Panc1 (cell line): ENCODE measurements around the gene PAX5. TPM values are rescaled to one million over a fixed set of nuclear protein-coding genes. Genes with fewer than 3 reads are reported as not detected.

Experiments used
- ATAC-seq: fragments of 200-7000 bp; cut with Tn5 transposase; 2 replicates; pipeline ENCODE4 v1.9.1; 2020; ENCODE audit warnings: mild to moderate bottlenecking, moderate library complexity
- BruUV-seq: library from RNA; stranded (reverse); fragments of 400-500 nt; replicated peaks from 2 replicates; lab custom pipeline; 2021; lab: Mats Ljungman, UMichigan
- CTCF ChIA-PET: fragments of 300-600 bp; sonication (Branson Sonifier 250); formaldehyde crosslinking; loops from one replicate; lab custom pipeline; 2022; ENCODE audit warnings: antibody characterized with exemption; lab: Charles Lee
- POLR2A ChIA-PET: fragments of 300-600 bp; sonication (Branson Sonifier 250); formaldehyde crosslinking; loops from one replicate; lab custom pipeline; 2022; ENCODE audit warnings: antibody characterized with exemption; lab: Charles Lee
- DNase-seq: peaks from one replicate; pipeline ENCODE4 v3.0.0-alpha.2; 2010; ENCODE audit warnings: low read depth, low spot score
- H3K27ac ChIP-seq: 2 replicates; pipeline ENCODE4 v1.5.1; 2011; ENCODE audit warnings: mild to moderate bottlenecking, low read length, inconsistent platforms
- H3K27me3 ChIP-seq: fragments of 200-500 bp; sonication (Bioruptor generic); 2 replicates; pipeline ENCODE4 v1.6.0; 2014; ENCODE audit warnings: low read length, inconsistent platforms; ENCODE audit not compliant: control insufficient read depth, insufficient read depth
- H3K36me3 ChIP-seq: fragments of 200-500 bp; sonication (Bioruptor generic); 2 replicates; pipeline ENCODE4 v1.5.1; 2014; ENCODE audit warnings: inconsistent platforms, mild to moderate bottlenecking, low read length, moderate library complexity; ENCODE audit not compliant: control insufficient read depth, insufficient read depth
- H3K4me1 ChIP-seq: 2 replicates; pipeline ENCODE4 v1.5.1; 2011; ENCODE audit warnings: inconsistent platforms, mild to moderate bottlenecking, low read length, moderate library complexity; ENCODE audit not compliant: control insufficient read depth, insufficient read depth
- H3K4me3 ChIP-seq, 2 experiments: 2 replicates each; pipeline ENCODE4 v1.5.1; 2011 to 2012; ENCODE audit warnings: low read depth in 2 of 2, low read length in 2 of 2, mild to moderate bottlenecking in 2 of 2, inconsistent platforms in 1 of 2, moderate library complexity in 1 of 2
- H3K9me3 ChIP-seq: fragments of 200-500 bp; sonication (Bioruptor generic); 2 replicates; pipeline ENCODE4 v1.5.1; 2014; ENCODE audit warnings: low read depth, mild to moderate bottlenecking, inconsistent platforms, low read length, moderate library complexity; ENCODE audit not compliant: control insufficient read depth, insufficient read depth
- CTCF ChIP-seq: fragments of 450-650 bp; IDR thresholded peaks from 2 replicates; pipeline ENCODE4 v1.5.1; 2017; ENCODE audit warnings: mild to moderate bottlenecking
- POLR2AphosphoS5 ChIP-seq: IDR thresholded peaks from 2 replicates; pipeline ENCODE4 v1.6.1; 2012; ENCODE audit warnings: mild to moderate bottlenecking, low read depth, low read length, moderate library complexity
- REST ChIP-seq, 2 experiments: IDR thresholded peaks; 2 replicates each; pipeline ENCODE4 v1.6.1; 2011 to 2012; ENCODE audit warnings: low read depth in 2 of 2, control low read depth in 1 of 2, low read length in 1 of 2, mild to moderate bottlenecking in 1 of 2, moderate library complexity in 1 of 2; ENCODE audit not compliant: insufficient read depth in 1 of 2
- SIN3A ChIP-seq: IDR thresholded peaks from 2 replicates; pipeline ENCODE4 v1.6.1; 2012; ENCODE audit warnings: low read depth, mild to moderate bottlenecking, low read length, moderate library complexity, borderline replicate concordance; ENCODE audit not compliant: insufficient read depth
- TCF7L2 ChIP-seq: IDR thresholded peaks from 2 replicates; pipeline ENCODE4 v1.6.1; 2011; ENCODE audit warnings: mild to moderate bottlenecking, low read depth, low read length, inconsistent platforms
- in situ Hi-C: cut with HindIII; loops from 2 replicates; pipeline ENCODE4 v1.10.0; 2016; ENCODE audit warnings: low sequenced_read_pairs, low pct_unique_long_range_greater_than_20kb
- intact Hi-C: fragments of 100-400 bp; cut with micrococcal nuclease; formaldehyde crosslinking; loops from one replicate; pipeline ENCODE4 v1.10.0; 2022; ENCODE audit not compliant: unreplicated experiment
- total RNA-seq: library from RNA; stranded (reverse); gene quantifications from one replicate; pipeline ENCODE4 v1.2.1, GENCODE V29; 2021; ENCODE audit not compliant: unreplicated experiment

Gene PAX5
- total RNA-seq, 1 experiment from 2014 or later = 0.39 TPM

GRCh38 chr9:36929350-36929675 is 104.8 kb downstream of the PAX5 start:
- H3K9me3 ChIP-seq = no peaks in the 10 kb centered on the region
- H3K36me3 ChIP-seq = no peaks in the 10 kb centered on the region
- in situ Hi-C loops (no loop called here), intact Hi-C loops (no loop called here)
- ChIA-PET CTCF (no interaction called here), POLR2A (no interaction called here)
- TF ChIP-seq REST (IDR thresholded peaks at IDR 0.05; ENCODE audit: insufficient read depth in 1 of 2, low read depth in 2 of 2, low read length in 1 of 2) (no peak), TCF7L2 (no peak), SIN3A (no peak), CTCF (no peak), POLR2AphosphoS5 (no peak)
- no peak overlapping the region for H3K4me3 ChIP-seq
- no peaks in the 10 kb centered on the region for H3K27me3 ChIP-seq
- no peak for ATAC-seq
- peaks cover 19% of the 10 kb centered on the region for H3K4me1 ChIP-seq
- no TSS peak for BruUV-seq
- H3K27ac ChIP-seq = no peak overlapping the region
- no peak for DNase-seq

GRCh38 chr9:36928670-36929349 is 105.3 kb downstream of the PAX5 start:
- POLR2A ChIA-PET = interaction anchor here (0.6 kb wide), 2 partner anchors 8 to 22 kb away, joined by 3 to 7 read pairs; no protein-coding TSS in a partner anchor
- peak; percentile 64 for ATAC-seq

More at GRCh38 chr9:36928670-36929349, 105.3 kb downstream of the PAX5 start:
- Histone ChIP-seq H3K9me3 (no peaks in the 10 kb centered on the region), H3K27me3 (no peaks in the 10 kb centered on the region), H3K4me3 (no peak overlapping the region), H3K4me1 (peaks cover 24% of the 10 kb centered on the region), H3K27ac (no peak overlapping the region), H3K36me3 (no peaks in the 10 kb centered on the region)
- no TSS peak for BruUV-seq
- TF ChIP-seq CTCF = no peak
- TF ChIP-seq POLR2AphosphoS5 = no peak
- DNase-seq = no peak
- intact Hi-C loops = no loop called here
- CTCF ChIA-PET = no interaction called here
- in situ Hi-C loops = no loop called here
